Stimulated activated CD4-positive, alpha-beta T cell treated with anti-CD3 and anti-CD28 coated beads, Interleukin-1b, Interleukin-23, amount 100 ng/mL, for 48 hours (primary cell): Measurements from ENCODE around the gene NCAPD2.
"Not testable (repeated sequence)": the region's sequence is repeated elsewhere in the genome, so short reads cannot be mapped to it uniquely, and the experiment has no call there.

ENCODE experiments used
- DNase-seq: peaks from one replicate; pipeline ENCODE4 v3.0.0-alpha.2; 2020

Gene NCAPD2

GRCh38 chr12:6552140-6552551 lies 58.2 kb downstream of the NCAPD2 start:
- DNase-seq, result no peak

DNA sequence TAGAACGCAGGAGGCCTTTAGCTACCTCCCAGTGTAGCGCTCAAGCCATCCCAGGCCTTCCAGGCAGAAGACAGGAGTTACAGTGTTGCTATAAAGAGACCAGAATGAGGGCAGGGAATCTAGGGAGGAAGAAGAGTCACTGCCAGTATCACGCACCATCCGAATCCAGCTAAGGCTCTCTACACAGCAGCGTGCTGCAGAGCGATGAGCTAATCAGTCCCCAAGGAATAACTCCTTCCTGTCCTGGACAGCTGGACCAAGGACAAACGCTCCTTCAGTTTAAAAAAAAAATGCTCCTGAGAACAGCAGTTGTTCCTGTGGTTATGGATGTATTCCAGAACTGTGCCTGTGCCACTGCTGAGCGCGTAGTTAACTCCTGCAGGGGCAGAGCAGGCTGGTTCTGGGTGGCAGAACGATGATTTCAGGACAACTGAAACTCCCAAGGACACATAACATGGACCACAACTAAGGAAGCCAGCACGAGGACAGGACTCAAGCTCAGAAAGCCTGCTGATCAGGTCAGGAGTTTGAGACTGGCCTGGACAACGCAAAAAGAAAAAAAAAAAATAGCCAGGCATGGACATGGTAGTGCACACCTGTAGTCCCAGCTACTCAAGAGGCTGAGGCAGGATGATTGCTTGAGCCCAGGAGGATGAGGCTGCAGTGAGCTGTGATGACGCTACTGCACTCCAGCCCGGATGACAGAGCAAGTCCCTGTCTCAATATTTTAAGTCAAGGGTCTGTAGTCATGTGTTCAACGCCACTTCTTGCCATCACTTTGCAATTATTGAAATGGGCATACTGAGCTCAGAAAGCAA lies 59.4 kb downstream of the NCAPD2 start:
- DNase-seq, result no peak

GRCh38 chr12:6554168-6555017 lies 60.5 kb downstream of the NCAPD2 start:
- DNase-seq, result peak; percentile 78

DNA sequence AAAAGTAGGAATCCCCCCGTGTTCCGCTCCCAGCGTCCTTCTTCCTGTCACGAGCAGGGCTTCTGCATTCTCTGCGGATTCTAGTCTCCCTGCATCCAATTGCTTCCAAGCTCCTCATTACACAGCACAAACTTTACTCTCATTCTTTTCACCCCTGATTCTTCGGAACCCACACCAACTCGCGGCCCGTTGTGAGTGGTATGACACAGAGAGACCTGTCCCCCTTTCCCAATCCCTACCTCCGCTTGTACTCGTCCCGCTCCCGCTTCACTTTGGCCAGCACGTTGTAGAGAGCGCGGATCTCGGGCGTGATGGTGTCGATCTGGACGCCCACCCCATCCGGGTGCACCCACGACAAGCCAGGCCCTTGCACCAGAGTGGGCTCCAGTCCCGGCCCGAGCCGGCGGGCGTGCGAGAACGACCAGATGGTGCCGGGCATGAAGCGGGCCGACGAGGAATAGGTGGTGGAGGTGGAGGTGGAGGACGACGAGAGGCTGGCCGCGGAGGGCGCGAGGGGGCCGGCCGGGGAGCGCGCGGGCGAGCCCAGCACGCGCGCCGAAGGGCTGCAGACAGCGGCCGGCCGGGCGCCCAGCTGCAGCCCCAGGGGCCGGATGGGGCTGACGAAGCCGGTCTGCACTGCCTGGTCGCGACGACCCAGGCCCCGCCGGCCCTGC lies 61.3 kb downstream of the NCAPD2 start:
- DNase-seq, result no peak

DNA sequence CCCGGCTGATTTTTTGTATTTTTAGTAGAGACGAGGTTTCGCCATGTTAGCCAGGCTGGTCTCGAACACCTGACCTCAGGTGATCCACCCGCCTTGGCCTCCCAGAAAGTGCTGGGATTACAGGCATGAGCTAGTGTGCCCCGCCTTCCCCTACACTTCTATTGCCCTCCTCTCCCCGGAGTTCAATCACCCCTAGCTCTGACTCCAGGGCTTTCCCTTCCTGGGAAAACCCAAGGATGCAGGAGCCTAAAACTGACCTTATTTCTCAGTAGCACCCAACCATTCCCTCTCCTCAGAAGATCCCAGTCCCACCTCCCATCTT lies 62.6 kb downstream of the NCAPD2 start:
- not testable (repeated sequence) for DNase-seq

- DNase-seq, result no peak
Observed at GRCh38 chr12:6556857-6557256, 63.0 kb downstream of the NCAPD2 start.

GRCh38 chr12:6558014-6558760 lies 64.3 kb downstream of the NCAPD2 start:
- peak; percentile 52 for DNase-seq

DNA sequence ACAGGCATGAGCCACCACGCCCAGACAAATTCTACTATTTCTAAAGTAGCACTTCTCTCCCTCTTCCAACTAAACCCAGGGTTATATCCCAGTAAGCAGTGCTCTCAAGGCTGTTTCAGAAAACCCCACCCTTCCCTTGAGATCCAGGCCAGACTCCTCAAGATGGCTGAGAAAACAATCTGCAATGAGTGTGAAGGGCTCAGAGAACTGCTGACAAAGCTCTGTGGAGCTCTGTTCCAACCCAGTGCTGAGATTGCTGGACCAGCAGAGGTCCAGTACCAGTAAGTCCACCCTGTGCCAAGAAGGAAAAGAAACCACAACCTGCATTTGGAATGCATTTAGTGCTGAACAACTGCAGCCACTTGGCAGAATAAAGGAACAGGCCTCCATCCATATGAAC lies 65.6 kb downstream of the NCAPD2 start:
- DNase-seq, result no peak

- DNase-seq, result no peak
Observed at GRCh38 chr12:6560501-6561205, 66.8 kb downstream of the NCAPD2 start.

DNA sequence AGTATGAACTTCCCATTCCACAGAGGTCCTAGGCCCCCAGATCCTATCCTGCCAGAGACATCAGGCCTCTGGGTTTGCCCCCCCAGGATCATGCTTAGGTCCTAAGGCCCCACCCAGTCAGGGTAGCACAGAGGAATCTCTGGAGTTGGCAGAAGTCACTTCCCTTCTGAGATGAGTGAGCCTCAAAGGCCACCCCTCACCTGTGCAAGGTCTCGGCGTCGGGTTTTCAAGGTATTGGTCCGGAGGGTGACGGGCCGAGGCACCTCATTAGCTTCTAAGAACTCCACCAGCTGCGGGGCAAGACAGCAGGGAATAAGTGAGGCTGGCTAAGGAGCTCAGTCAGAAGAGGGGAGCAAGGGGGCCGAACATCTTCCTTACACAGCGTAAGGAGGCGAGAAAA lies 69.0 kb downstream of the NCAPD2 start:
- no peak for DNase-seq

- DNase-seq, result peak; percentile 62
Observed at GRCh38 chr12:6563448-6564050, 69.6 kb downstream of the NCAPD2 start.

- DNase-seq, result no peak
Observed at GRCh38 chr12:6567112-6567670, 73.3 kb downstream of the NCAPD2 start.

GRCh38 chr12:6569312-6569711 lies 75.4 kb downstream of the NCAPD2 start:
- DNase-seq, result no peak

GRCh38 chr12:6569786-6570185 lies 75.9 kb downstream of the NCAPD2 start:
- no peak for DNase-seq

DNA sequence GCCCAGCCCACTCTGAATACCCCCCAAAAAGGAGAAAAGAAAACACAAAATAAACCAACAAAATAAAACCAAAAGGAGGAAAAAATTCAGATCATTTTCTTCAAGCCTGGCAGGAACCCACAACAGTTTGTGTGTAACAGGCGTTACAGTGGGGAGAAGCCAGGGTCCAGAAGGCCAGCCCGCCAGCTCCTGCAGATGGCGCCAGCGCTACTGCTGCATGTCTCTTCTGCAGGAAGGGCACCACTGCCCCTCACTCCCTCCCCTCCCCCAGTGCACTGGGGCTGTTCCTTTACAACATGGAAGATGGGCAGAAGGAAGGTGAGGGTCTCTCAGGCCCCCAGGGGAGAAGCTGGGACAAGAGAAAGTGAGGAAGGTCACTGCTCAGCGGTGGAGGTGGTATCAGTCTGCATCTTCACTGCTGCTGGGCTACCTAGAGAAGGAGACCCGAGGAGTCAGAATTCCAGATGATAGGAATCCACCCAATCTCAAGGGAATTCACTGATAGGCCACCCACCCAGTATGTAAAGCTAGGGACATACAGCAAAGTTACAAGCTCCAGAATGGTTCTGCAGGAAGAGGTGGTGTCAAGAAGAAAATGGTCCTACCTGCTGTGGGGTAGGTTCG lies 76.5 kb downstream of the NCAPD2 start:
- DNase-seq, result peak; percentile 49

DNA sequence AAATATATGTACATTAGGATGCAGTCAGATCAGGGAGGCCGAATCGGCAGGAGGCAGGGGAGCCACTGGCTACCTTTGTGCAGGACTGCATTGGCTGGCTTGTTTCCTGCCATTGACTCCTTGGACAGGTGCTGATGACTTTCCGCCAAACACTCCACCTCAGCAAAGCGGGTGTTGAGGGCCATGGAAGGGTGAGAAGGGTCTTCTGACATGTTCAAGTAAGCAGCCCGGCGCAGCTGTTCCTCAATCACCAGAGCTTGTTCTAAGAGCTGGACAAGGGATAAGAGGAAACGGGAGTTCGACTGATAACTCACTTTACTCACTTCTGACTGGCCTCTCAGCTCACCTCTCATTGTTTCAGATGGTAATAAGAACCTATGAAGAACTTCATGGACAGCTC lies 79.1 kb downstream of the NCAPD2 start:
- no peak for DNase-seq

DNA sequence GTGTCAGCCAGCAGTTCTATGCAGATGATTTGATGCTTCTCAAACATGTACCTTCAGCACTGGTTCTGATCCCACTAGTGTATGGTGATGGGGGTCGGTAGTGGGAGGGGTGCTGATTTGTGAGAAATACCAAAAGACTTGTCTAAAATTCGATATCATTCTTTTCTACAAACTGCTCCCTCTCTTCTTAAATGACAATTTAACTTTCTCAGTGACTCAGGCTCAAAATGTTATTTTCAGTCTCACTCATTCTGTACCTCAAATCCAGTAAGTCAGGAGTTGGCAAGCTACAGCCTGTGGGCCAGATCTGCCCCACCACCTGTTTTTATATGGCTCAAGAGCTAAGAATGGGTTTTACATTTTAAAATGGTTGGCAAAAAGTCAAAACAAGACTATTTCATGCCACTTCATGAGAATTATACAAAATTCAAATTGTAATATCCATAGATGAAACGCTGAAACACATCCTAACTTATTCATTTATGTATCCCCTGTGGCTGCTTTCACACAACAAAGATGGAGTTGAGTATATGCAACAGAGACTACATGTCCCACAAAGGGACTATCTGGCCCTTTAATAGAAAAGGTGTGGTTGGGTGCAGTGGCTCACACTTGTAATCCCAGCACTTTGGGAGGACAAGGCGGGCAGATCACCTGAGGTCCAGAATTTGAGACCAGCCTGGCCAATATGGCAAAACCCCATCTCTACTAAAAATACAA lies 80.8 kb downstream of the NCAPD2 start:
- peak; percentile 70 for DNase-seq

- DNase-seq, result no peak
Observed at GRCh38 chr12:6575648-6576047, 81.7 kb downstream of the NCAPD2 start.
